ENCODE data around the gene SMAD5.

SMAD5 gene

GRCh38 chr5:136198453-136198852 is 65.8 kb downstream of the SMAD5 start:
- no peak for DNase-seq (ENCODE audit: low read depth)

GRCh38 chr5:136199408-136199807 is 66.8 kb downstream of the SMAD5 start:
- no peak for DNase-seq (ENCODE audit: low read depth)

GRCh38 chr5:136200130-136200529 is 67.5 kb downstream of the SMAD5 start:
- DNase-seq (ENCODE audit: low read depth): no peak

GRCh38 chr5:136200761-136201160 is 68.1 kb downstream of the SMAD5 start:
- DNase-seq (ENCODE audit: low read depth): no peak

- no peak for DNase-seq (ENCODE audit: low read depth)
Measured at GRCh38 chr5:136201870-136202269, 69.2 kb downstream of the SMAD5 start.

- no peak for DNase-seq (ENCODE audit: low read depth)
Measured at GRCh38 chr5:136202469-136203205, 70.0 kb downstream of the SMAD5 start.

- no peak for DNase-seq (ENCODE audit: low read depth)
Measured at GRCh38 chr5:136203303-136203922, 70.8 kb downstream of the SMAD5 start.

- no peak for DNase-seq (ENCODE audit: low read depth)
Measured at GRCh38 chr5:136205061-136205702, 72.5 kb downstream of the SMAD5 start.

- DNase-seq (ENCODE audit: low read depth): no peak
Measured at GRCh38 chr5:136205941-136206340, 73.3 kb downstream of the SMAD5 start.

- DNase-seq (ENCODE audit: low read depth): no peak
Measured at GRCh38 chr5:136206361-136206760, 73.7 kb downstream of the SMAD5 start.

- no peak for DNase-seq (ENCODE audit: low read depth)
Measured at GRCh38 chr5:136207631-136208030, 75.0 kb downstream of the SMAD5 start.

- DNase-seq (ENCODE audit: low read depth): no peak
Measured at GRCh38 chr5:136208916-136209315, 76.3 kb downstream of the SMAD5 start.

- no peak for DNase-seq (ENCODE audit: low read depth)
Measured at GRCh38 chr5:136209346-136209910, 76.8 kb downstream of the SMAD5 start.

GRCh38 chr5:136210259-136210658 is 77.6 kb downstream of the SMAD5 start:
- DNase-seq (ENCODE audit: low read depth): no peak

- no peak for DNase-seq (ENCODE audit: low read depth)
Measured at GRCh38 chr5:136211282-136212040, 78.8 kb downstream of the SMAD5 start.

GRCh38 chr5:136212252-136212721 is 79.6 kb downstream of the SMAD5 start:
- peak; percentile 58 for DNase-seq (ENCODE audit: low read depth)

GRCh38 chr5:136213919-136214493 is 81.4 kb downstream of the SMAD5 start:
- no peak for DNase-seq (ENCODE audit: low read depth)

- no peak for DNase-seq (ENCODE audit: low read depth)
Measured at GRCh38 chr5:136215812-136216211, 83.2 kb downstream of the SMAD5 start.

- no peak for DNase-seq (ENCODE audit: low read depth)
Measured at GRCh38 chr5:136216230-136216629, 83.6 kb downstream of the SMAD5 start.

GRCh38 chr5:136221340-136221739 is 88.7 kb downstream of the SMAD5 start:
- DNase-seq (ENCODE audit: low read depth): no peak

GRCh38 chr5:136222580-136223235 is 90.1 kb downstream of the SMAD5 start:
- no peak for DNase-seq (ENCODE audit: low read depth)

All from ELR (cell line).